Nephron progenitor cell (in vitro differentiated cells): ENCODE data around the gene MXRA8.
A peak's percentile ranks its signal among the peaks of the same experiment; 100 is the strongest.

Source experiments
- DNase-seq: peaks from one replicate; pipeline ENCODE4 v3.0.0; 2021
- H3K27ac Mint-ChIP-seq: 2 replicates; pipeline ENCODE4 v1.8.0; 2021; ENCODE audit warnings: mild to moderate bottlenecking, moderate library complexity, mixed read lengths
- H3K27me3 Mint-ChIP-seq: 2 replicates; pipeline ENCODE4 v1.8.0; 2021; ENCODE audit warnings: mild to moderate bottlenecking, low read depth, mixed read lengths; ENCODE audit not compliant: poor library complexity
- H3K36me3 Mint-ChIP-seq: 2 replicates; pipeline ENCODE4 v1.8.0; 2021; ENCODE audit warnings: low read depth, mixed read lengths
- H3K4me1 Mint-ChIP-seq: 2 replicates; pipeline ENCODE4 v1.8.0; 2021; ENCODE audit warnings: mixed read lengths
- H3K4me3 Mint-ChIP-seq: 2 replicates; pipeline ENCODE4 v1.8.0; 2021; ENCODE audit warnings: mild to moderate bottlenecking, moderate library complexity, mixed read lengths
- H3K9me3 Mint-ChIP-seq: 2 replicates; pipeline ENCODE4 v1.8.0; 2021; ENCODE audit warnings: mild to moderate bottlenecking, moderate library complexity, mixed read lengths
- CTCF ChIP-seq: fragments of 200-600 bp; sonication (generic); IDR thresholded peaks from 2 replicates; pipeline ENCODE4 v1.5.0; 2021; ENCODE audit warnings: antibody characterized with exemption

MXRA8 gene

GRCh38 chr1:1365875-1366698 lies 7.7 kb upstream of the MXRA8 start:
- no peak for TF ChIP-seq CTCF
- H3K27ac Mint-ChIP-seq = no peak overlapping the region
- DNase-seq = no peak

GRCh38 chr1:1364266-1364665 lies 5.9 kb upstream of the MXRA8 start:
- peaks cover 28% of the 10 kb centered on the region for H3K4me1 Mint-ChIP-seq
- H3K4me3 Mint-ChIP-seq = no peak overlapping the region
- no peak for TF ChIP-seq CTCF
- H3K36me3 Mint-ChIP-seq = no peaks in the 10 kb centered on the region
- no peak for DNase-seq
- no peaks in the 10 kb centered on the region for H3K9me3 Mint-ChIP-seq
- no peak overlapping the region for H3K27ac Mint-ChIP-seq
- peaks cover 6% of the 10 kb centered on the region for H3K27me3 Mint-ChIP-seq

More at GRCh38 chr1:1365875-1366698, 7.7 kb upstream of the MXRA8 start:
- H3K36me3 Mint-ChIP-seq = no peaks in the 10 kb centered on the region
- no peaks in the 10 kb centered on the region for H3K9me3 Mint-ChIP-seq
- no peak overlapping the region for H3K4me3 Mint-ChIP-seq
- peaks cover 4% of the 10 kb centered on the region for H3K27me3 Mint-ChIP-seq
- peaks cover 12% of the 10 kb centered on the region for H3K4me1 Mint-ChIP-seq

GRCh38 chr1:1361982-1362423 lies 3.6 kb upstream of the MXRA8 start:
- Mint-ChIP-seq H3K27ac (peak overlapping the region; percentile 97), H3K27me3 (peaks cover 6% of the 10 kb centered on the region), H3K9me3 (no peaks in the 10 kb centered on the region), H3K36me3 (no peaks in the 10 kb centered on the region), H3K4me3 (peak overlapping the region; percentile 5), H3K4me1 (peaks cover 49% of the 10 kb centered on the region)
- no peak for TF ChIP-seq CTCF
- peak; percentile 52 for DNase-seq

- Mint-ChIP-seq H3K27me3 (peaks cover 6% of the 10 kb centered on the region), H3K27ac (peak overlapping the region; percentile 98), H3K4me1 (peaks cover 50% of the 10 kb centered on the region), H3K4me3 (peak overlapping the region; percentile 48), H3K36me3 (no peaks in the 10 kb centered on the region), H3K9me3 (no peaks in the 10 kb centered on the region)
- TF ChIP-seq CTCF = no peak
- no peak for DNase-seq
Measured at GRCh38 chr1:1361233-1361981, 3.1 kb upstream of the MXRA8 start.

- no peaks in the 10 kb centered on the region for H3K36me3 Mint-ChIP-seq
- H3K27me3 Mint-ChIP-seq = peaks cover 6% of the 10 kb centered on the region
- peak overlapping the region; percentile 48 for H3K4me3 Mint-ChIP-seq
- H3K4me1 Mint-ChIP-seq = peaks cover 50% of the 10 kb centered on the region
- peak; percentile 47 for DNase-seq
- H3K9me3 Mint-ChIP-seq = no peaks in the 10 kb centered on the region
- no peak for TF ChIP-seq CTCF
- H3K27ac Mint-ChIP-seq = peak overlapping the region; percentile 98
Measured at GRCh38 chr1:1360506-1361169, 2.3 kb upstream of the MXRA8 start.
